SU-DHL-6 (cell line): ENCODE measurements around the gene VAPA.

Experiments used
- CTCF ChIP-seq: fragments of 200-600 bp; sonication (generic); IDR thresholded peaks from one replicate; pipeline ENCODE4 v1.5.1; 2017; ENCODE audit warnings: antibody characterized with exemption, mild to moderate bottlenecking, low read length, moderate library complexity; ENCODE audit not compliant: insufficient read depth, poor library complexity, severe bottlenecking
- EZH2phosphoT487 ChIP-seq: fragments of 200-600 bp; sonication (generic), shearing (Covaris generic); conservative IDR thresholded peaks from 2 replicates; pipeline ENCODE4 v1.6.1; 2018; ENCODE audit warnings: mild to moderate bottlenecking, antibody characterized with exemption, low read length, moderate library complexity, mixed read lengths

DNA sequence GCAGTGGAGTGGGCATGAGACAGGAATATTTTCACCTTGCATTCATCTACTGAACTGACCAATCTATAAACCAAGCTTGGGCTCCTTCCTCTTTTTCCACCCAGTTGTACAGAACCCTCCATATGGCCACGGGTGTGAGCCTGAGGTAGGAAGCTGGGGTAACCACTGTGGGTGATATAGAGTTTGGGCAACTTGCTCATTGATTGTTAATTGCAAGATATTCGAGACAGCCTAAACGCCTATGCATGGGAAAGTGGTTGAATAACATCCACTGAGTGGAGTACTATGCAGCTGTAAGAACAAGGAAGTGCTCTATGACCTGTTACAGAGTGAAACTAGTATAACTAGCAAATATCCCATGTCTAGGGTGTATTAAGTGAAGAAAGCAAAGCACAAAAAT lies 7.3 kb upstream of the VAPA start:
- TF ChIP-seq CTCF = no peak
- TF ChIP-seq EZH2phosphoT487 = no peak
